ENCODE data around the gene BCOR. TPM values are rescaled to one million over a fixed set of nuclear protein-coding genes. Genes with fewer than 3 reads are reported as not detected.

The BCOR gene
- total and polyA plus RNA-seq, 2 of the 8 experiments (the other 6 are each of a cell fraction or from before 2014, with no cell fraction given), result 25.0 to 50.8 TPM

DNA sequence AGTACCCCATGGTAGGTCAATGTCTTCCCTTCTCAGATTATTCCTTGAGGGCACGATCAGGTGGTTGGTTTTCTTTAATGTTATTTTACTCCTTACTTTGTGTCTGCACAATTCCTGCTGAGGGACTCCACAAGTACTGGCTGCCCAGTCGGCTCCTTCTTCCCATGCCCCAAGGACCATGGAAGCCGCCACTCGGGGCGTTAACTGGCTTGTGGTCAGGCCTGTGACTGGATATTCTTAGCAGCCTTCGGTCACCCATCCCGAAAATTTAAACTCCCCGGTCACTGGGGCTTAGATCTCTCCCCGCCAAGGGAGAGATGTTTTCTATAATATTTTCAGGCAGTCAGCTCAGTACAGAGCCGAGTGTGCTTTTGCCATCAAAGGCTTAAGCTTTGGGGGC lies 24.7 kb upstream of the BCOR start:
- no peaks in the 10 kb centered on the region for H3K23me2 ChIP-seq (ENCODE audit: low read depth, low read length)
- H2BK15ac ChIP-seq (ENCODE audit: low read length), result no peak overlapping the region
- H4K5ac ChIP-seq (ENCODE audit: insufficient read length, low read depth, low read length), result no peak overlapping the region
- 100% methylated on average over 5 of the region's 10 CpGs; no CpG with 5 or more reads in 1 of the 2 experiments for WGBS, 2 experiments (ENCODE audit: extremely low coverage in 1 of 2, insufficient coverage in 1 of 2, insufficient read length in 1 of 2, insufficient replicate concordance in 2 of 2, low coverage in 1 of 2, low lambda C conversion rate in 2 of 2, missing lambda C conversion rate in 1 of 2)
- POLR2A ChIA-PET (ENCODE audit: partially characterized antibody), result interaction anchor here (1.0 kb wide), 1 partner anchor 31 kb away, joined by 3 read pairs; no protein-coding TSS in a partner anchor
- CTCF ChIA-PET (ENCODE audit: partially characterized antibody), result interaction anchor here (0.8 to 1.2 kb wide), 3 partner anchors 10 to 145 kb away, joined by 3 to 4 read pairs (median 4); no protein-coding TSS in a partner anchor
- no peak overlapping the region for H2BK5ac ChIP-seq (ENCODE audit: low read depth, low read length)
- no peak overlapping the region for H2AK5ac ChIP-seq (ENCODE audit: low read depth, low read length)
- no peaks in the 10 kb centered on the region; a peak in 1 of 4 replicates for H3K79me2 ChIP-seq (ENCODE audit: control insufficient read depth in 1 of 2, insufficient read depth in 2 of 2, low read length in 2 of 2)
- H3K9ac ChIP-seq (replicated peaks in 1 of 4; ENCODE audit: extremely low read depth in 1 of 4, low read depth in 3 of 4, low read length in 3 of 4), result no peak overlapping the region
- no peaks in the 10 kb centered on the region for H3K36me3 ChIP-seq (ENCODE audit: control insufficient read depth in 2 of 4, insufficient read depth in 4 of 4, low read length in 3 of 4)
- no peak overlapping the region for H3K4me2 ChIP-seq (ENCODE audit: insufficient read depth in 1 of 2, low read depth in 2 of 2, low read length in 2 of 2)
- H2BK20ac ChIP-seq (ENCODE audit: low read length), result no peak overlapping the region
- no peak overlapping the region for H2BK120ac ChIP-seq (replicated peaks; ENCODE audit: low read depth, low read length)
- H4K20me1 ChIP-seq (replicated peaks in 1 of 2; ENCODE audit: control insufficient read depth in 1 of 2, insufficient read depth in 2 of 2, low read length in 2 of 2), result no peaks in the 10 kb centered on the region
- no peak overlapping the region for H3K56ac ChIP-seq (replicated peaks; ENCODE audit: insufficient read length, low read depth, low read length)
- H3K27me3 ChIP-seq (replicated peaks in 1 of 4; ENCODE audit: control insufficient read depth in 3 of 4, extremely low read depth in 1 of 4, insufficient read depth in 3 of 4, low read length in 3 of 4), result no peaks in the 10 kb centered on the region
- TF ChIP-seq HDAC6 (IDR thresholded peaks at IDR 0.05; ENCODE audit: low read depth, low read length) (no peak), RAD21 (IDR thresholded peaks at IDR 0.05 in 1 of 2, conservative IDR thresholded peaks at IDR 0.05 in 1 of 2; ENCODE audit: low read depth in 2 of 2, low read length in 2 of 2) (no peak), JUND (IDR thresholded peaks at IDR 0.05; ENCODE audit: low read length) (no peak)
- no peak overlapping the region for H2AFZ ChIP-seq (ENCODE audit: low read length)
- H3K4me3 ChIP-seq (ENCODE audit: extremely low read depth in 1 of 4, insufficient read depth in 2 of 4, low read depth in 3 of 4, low read length in 4 of 4), result no peak overlapping the region
- H2BK12ac ChIP-seq (ENCODE audit: low read depth, low read length), result no peak overlapping the region
- no peaks in the 10 kb centered on the region for H3K79me1 ChIP-seq (ENCODE audit: low read depth, low read length)
- no peak overlapping the region for H4K8ac ChIP-seq (ENCODE audit: extremely low read depth, insufficient read depth, low read length)
- H3K4me1 ChIP-seq (replicated peaks in 1 of 4; ENCODE audit: control insufficient read depth in 3 of 4, insufficient read depth in 4 of 4, low read length in 3 of 4), result peaks cover 0 to 15% (median 5%) of the 10 kb centered on the region in 4 experiments; a peak in 4 of 7 replicates
- DNase-seq (ENCODE audit: low read depth in 1 of 2, low spot score in 2 of 2) (no peak), FAIRE-seq (no peak)
- no peaks in the 10 kb centered on the region for H3K9me3 ChIP-seq (ENCODE audit: insufficient read depth in 2 of 2, low read depth in 1 of 2, low read length in 1 of 2)
- no peak overlapping the region for H3K14ac ChIP-seq (ENCODE audit: insufficient read length)
- H4K91ac ChIP-seq (replicated peaks; ENCODE audit: insufficient read length, low read length), result no peak overlapping the region
- H3K4ac ChIP-seq (replicated peaks; ENCODE audit: insufficient read length, low read depth, low read length), result no peak overlapping the region
- H3K18ac ChIP-seq (ENCODE audit: extremely low read depth, low read length), result no peak overlapping the region
- H3K23ac ChIP-seq (ENCODE audit: insufficient read length), result no peak overlapping the region
- H3K27ac ChIP-seq (ENCODE audit: low read depth, low read length), result no peak overlapping the region

Measured in H1 (cell line).